ENCODE data around the gene UNC13A. TPM values are rescaled to one million over a fixed set of nuclear protein-coding genes. Genes with fewer than 3 reads are reported as not detected.

UNC13A gene
- polyA plus RNA-seq, 3 donors, result 0.01 TPM; not detected in 2

GRCh38 chr19:17665058-17665457, 23.1 kb downstream of the UNC13A start:
- H4K20me1 ChIP-seq (ENCODE audit: insufficient read depth, low read length), result no peaks in the 10 kb centered on the region
- 80% methylated on average over 1 of the region's 2 CpGs for WGBS (ENCODE audit: insufficient coverage)
- Mint-ChIP-seq H3K4me3 (no peak overlapping the region), H3K27me3 (ENCODE audit: low read depth in 3 of 3) (peaks cover 3 to 20% (median 15%) of the 10 kb centered on the region in 3 donors), H3K27ac (no peak overlapping the region), H3K36me3 (no peaks in the 10 kb centered on the region), H3K9me3 (peaks cover 11 to 33% (median 30%) of the 10 kb centered on the region in 7 donors), H3K4me1 (no peaks in the 10 kb centered on the region)
- H3K36me3 ChIP-seq (replicated peaks in 1 of 2; ENCODE audit: control insufficient read depth in 1 of 2, insufficient read depth in 2 of 2, low read length in 2 of 2), result no peaks in the 10 kb centered on the region
- no peaks in the 10 kb centered on the region for H3K79me2 ChIP-seq (ENCODE audit: insufficient read depth, low read length)
- H3K4me3 ChIP-seq (replicated peaks in 1 of 3; ENCODE audit: low read depth in 2 of 3, low read length in 3 of 3), result no peak overlapping the region
- H2AFZ ChIP-seq (ENCODE audit: insufficient read depth, low read depth, low read length, poor library complexity, severe bottlenecking), result no peak overlapping the region
- no peaks in the 10 kb centered on the region for H3K27me3 ChIP-seq (ENCODE audit: control insufficient read depth in 2 of 2, insufficient read depth in 2 of 2, low read length in 2 of 2)
- H3K4me1 ChIP-seq (ENCODE audit: control insufficient read depth in 1 of 2, insufficient read depth in 2 of 2, low read length in 2 of 2), result no peaks in the 10 kb centered on the region
- peaks cover 17 to 31% of the 10 kb centered on the region in 2 donors for H3K9me3 ChIP-seq (replicated peaks in 1 of 2; ENCODE audit: control insufficient read depth in 1 of 2, insufficient read depth in 1 of 2, low read length in 2 of 2)
- no peak overlapping the region for H3K27ac ChIP-seq (ENCODE audit: low read depth in 1 of 2, low read length in 2 of 2)
- no peak overlapping the region for H3K4me2 ChIP-seq (replicated peaks; ENCODE audit: extremely low read depth, low read length, poor library complexity, severe bottlenecking)
- no peak for DNase-seq
- intact Hi-C loops (cut with micrococcal nuclease), result no loop called here
- H3K9ac ChIP-seq (ENCODE audit: insufficient read depth, low read length, poor library complexity, severe bottlenecking), result no peak overlapping the region
- TF ChIP-seq, protein P1, sequence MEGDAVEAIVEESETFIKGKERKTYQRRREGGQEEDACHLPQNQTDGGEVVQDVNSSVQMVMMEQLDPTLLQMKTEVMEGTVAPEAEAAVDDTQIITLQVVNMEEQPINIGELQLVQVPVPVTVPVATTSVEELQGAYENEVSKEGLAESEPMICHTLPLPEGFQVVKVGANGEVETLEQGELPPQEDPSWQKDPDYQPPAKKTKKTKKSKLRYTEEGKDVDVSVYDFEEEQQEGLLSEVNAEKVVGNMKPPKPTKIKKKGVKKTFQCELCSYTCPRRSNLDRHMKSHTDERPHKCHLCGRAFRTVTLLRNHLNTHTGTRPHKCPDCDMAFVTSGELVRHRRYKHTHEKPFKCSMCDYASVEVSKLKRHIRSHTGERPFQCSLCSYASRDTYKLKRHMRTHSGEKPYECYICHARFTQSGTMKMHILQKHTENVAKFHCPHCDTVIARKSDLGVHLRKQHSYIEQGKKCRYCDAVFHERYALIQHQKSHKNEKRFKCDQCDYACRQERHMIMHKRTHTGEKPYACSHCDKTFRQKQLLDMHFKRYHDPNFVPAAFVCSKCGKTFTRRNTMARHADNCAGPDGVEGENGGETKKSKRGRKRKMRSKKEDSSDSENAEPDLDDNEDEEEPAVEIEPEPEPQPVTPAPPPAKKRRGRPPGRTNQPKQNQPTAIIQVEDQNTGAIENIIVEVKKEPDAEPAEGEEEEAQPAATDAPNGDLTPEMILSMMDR (IDR thresholded peaks at IDR 0.05), result no peak

- H3K9me3 ChIP-seq (replicated peaks in 1 of 2; ENCODE audit: control insufficient read depth in 1 of 2, insufficient read depth in 1 of 2, low read length in 2 of 2), result peaks cover 9 to 20% of the 10 kb centered on the region in 2 donors
- no CpG with 5 or more reads among the region's 7 CpGs for WGBS (ENCODE audit: insufficient coverage)
- no peak overlapping the region for H3K27ac Mint-ChIP-seq
- H3K4me1 ChIP-seq (ENCODE audit: control insufficient read depth in 1 of 2, insufficient read depth in 2 of 2, low read length in 2 of 2), result no peaks in the 10 kb centered on the region
- TF ChIP-seq, protein P1 (IDR thresholded peaks at IDR 0.05), result no peak
- no peak overlapping the region for H3K27ac ChIP-seq (ENCODE audit: low read depth in 1 of 2, low read length in 2 of 2)
- DNase-seq, result no peak
- no peaks in the 10 kb centered on the region for H3K36me3 ChIP-seq (replicated peaks in 1 of 2; ENCODE audit: control insufficient read depth in 1 of 2, insufficient read depth in 2 of 2, low read length in 2 of 2)
- intact Hi-C loops (cut with micrococcal nuclease), result no loop called here
- H3K4me3 Mint-ChIP-seq, result no peak overlapping the region
- H3K9me3 Mint-ChIP-seq, result peaks cover 5 to 24% (median 17%) of the 10 kb centered on the region in 7 donors
- peaks cover 4 to 15% (median 14%) of the 10 kb centered on the region in 3 donors for H3K27me3 Mint-ChIP-seq (ENCODE audit: low read depth in 3 of 3)
- H3K9ac ChIP-seq (ENCODE audit: insufficient read depth, low read length, poor library complexity, severe bottlenecking), result no peak overlapping the region
- H3K4me3 ChIP-seq (replicated peaks in 1 of 3; ENCODE audit: low read depth in 2 of 3, low read length in 3 of 3), result no peak overlapping the region
- no peaks in the 10 kb centered on the region for H3K27me3 ChIP-seq (ENCODE audit: control insufficient read depth in 2 of 2, insufficient read depth in 2 of 2, low read length in 2 of 2)
- no peaks in the 10 kb centered on the region for H3K4me1 Mint-ChIP-seq
- H3K4me2 ChIP-seq (replicated peaks; ENCODE audit: extremely low read depth, low read length, poor library complexity, severe bottlenecking), result no peak overlapping the region
- H3K79me2 ChIP-seq (ENCODE audit: insufficient read depth, low read length), result no peaks in the 10 kb centered on the region
- no peak overlapping the region for H2AFZ ChIP-seq (ENCODE audit: insufficient read depth, low read depth, low read length, poor library complexity, severe bottlenecking)
- no peaks in the 10 kb centered on the region for H3K36me3 Mint-ChIP-seq
- no peaks in the 10 kb centered on the region for H4K20me1 ChIP-seq (ENCODE audit: insufficient read depth, low read length)
These were observed 28.2 kb downstream of the UNC13A start for GRCh38 chr19:17659996-17660395.

All from CD14-positive monocyte (primary cell).